K562 (cell line): ENCODE results near the gene ZNF652.

Experiments used
- GATA2 ChIP-seq: sonication (generic); formaldehyde crosslinking; IDR thresholded peaks from 2 replicates; pipeline ENCODE4 v1.4.0; 2020; ENCODE audit warnings: mild to moderate bottlenecking, missing genetic modification reagents
- NFYB ChIP-seq: IDR thresholded peaks from 2 replicates; pipeline ENCODE4 v1.6.1; 2011; ENCODE audit warnings: mild to moderate bottlenecking, moderate library complexity; ENCODE audit not compliant: insufficient read length; ENCODE audit errors: extremely low read depth
- NRF1 ChIP-seq, 2 experiments: fragments of 450-650 bp; IDR thresholded peaks in 1 of 2; conservative IDR thresholded peaks in 1 of 2; 2 replicates each; pipeline ENCODE4 v1.6.1; 2014; ENCODE audit warnings: mild to moderate bottlenecking in 2 of 2
- RCOR1 ChIP-seq, 2 experiments: IDR thresholded peaks; 2 replicates each; pipeline ENCODE4 v1.6.1; 2012; ENCODE audit warnings: low read depth in 2 of 2, low read length in 2 of 2, borderline replicate concordance in 1 of 2, improper control_type of control experiment in 1 of 2
- RFX5 ChIP-seq: IDR thresholded peaks from 2 replicates; pipeline ENCODE4 v1.6.1; 2011; ENCODE audit warnings: low read depth, mild to moderate bottlenecking, improper control_type of control experiment, low read length
- TF ChIP-seq, protein P1 (sequence below): fragments of 200-600 bp; sonication (generic); IDR thresholded peaks from one replicate; pipeline ENCODE4 v1.6.1; 2012; ENCODE audit warnings: mild to moderate bottlenecking, low read depth, low read length, inconsistent platforms
- TF ChIP-seq, protein P2 (sequence below): sonication (generic); formaldehyde crosslinking; IDR thresholded peaks from 2 replicates; pipeline ENCODE4 v1.8.1; 2022; ENCODE audit warnings: missing genetic modification reagents
- TF ChIP-seq, protein P3 (sequence below), 3 experiments: IDR thresholded peaks in 2 of 3; conservative IDR thresholded peaks in 1 of 3; 2 replicates each; pipeline ENCODE4 v1.5.1; 2011 to 2012; ENCODE audit warnings: low read length in 3 of 3, mild to moderate bottlenecking in 3 of 3, control low read depth in 2 of 3, improper control_type of control experiment in 1 of 3, inconsistent platforms in 1 of 3, low read depth in 1 of 3, mixed read lengths in 1 of 3, moderate library complexity in 1 of 3; ENCODE audit not compliant: insufficient read depth in 2 of 3

DNA sequence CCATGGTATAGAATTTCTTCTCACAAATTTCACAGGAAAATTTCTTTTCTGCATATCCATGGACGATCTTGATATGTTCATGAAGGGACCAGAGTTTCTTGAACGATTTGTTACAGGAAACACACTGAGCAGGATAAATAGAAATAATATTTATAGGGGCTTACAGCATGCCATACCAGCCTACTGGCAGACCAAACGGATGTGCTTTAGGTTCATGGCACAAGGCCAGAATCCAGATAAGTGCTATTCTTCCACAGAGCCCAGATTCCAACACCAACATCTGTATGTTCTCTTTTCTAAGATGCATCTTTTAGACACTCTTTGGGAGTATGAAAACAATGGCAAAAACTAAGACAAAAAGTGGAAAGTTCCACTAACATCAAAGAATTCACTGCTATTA is 49.3 kb downstream of the ZNF652 start:
- TF ChIP-seq, protein P1, sequence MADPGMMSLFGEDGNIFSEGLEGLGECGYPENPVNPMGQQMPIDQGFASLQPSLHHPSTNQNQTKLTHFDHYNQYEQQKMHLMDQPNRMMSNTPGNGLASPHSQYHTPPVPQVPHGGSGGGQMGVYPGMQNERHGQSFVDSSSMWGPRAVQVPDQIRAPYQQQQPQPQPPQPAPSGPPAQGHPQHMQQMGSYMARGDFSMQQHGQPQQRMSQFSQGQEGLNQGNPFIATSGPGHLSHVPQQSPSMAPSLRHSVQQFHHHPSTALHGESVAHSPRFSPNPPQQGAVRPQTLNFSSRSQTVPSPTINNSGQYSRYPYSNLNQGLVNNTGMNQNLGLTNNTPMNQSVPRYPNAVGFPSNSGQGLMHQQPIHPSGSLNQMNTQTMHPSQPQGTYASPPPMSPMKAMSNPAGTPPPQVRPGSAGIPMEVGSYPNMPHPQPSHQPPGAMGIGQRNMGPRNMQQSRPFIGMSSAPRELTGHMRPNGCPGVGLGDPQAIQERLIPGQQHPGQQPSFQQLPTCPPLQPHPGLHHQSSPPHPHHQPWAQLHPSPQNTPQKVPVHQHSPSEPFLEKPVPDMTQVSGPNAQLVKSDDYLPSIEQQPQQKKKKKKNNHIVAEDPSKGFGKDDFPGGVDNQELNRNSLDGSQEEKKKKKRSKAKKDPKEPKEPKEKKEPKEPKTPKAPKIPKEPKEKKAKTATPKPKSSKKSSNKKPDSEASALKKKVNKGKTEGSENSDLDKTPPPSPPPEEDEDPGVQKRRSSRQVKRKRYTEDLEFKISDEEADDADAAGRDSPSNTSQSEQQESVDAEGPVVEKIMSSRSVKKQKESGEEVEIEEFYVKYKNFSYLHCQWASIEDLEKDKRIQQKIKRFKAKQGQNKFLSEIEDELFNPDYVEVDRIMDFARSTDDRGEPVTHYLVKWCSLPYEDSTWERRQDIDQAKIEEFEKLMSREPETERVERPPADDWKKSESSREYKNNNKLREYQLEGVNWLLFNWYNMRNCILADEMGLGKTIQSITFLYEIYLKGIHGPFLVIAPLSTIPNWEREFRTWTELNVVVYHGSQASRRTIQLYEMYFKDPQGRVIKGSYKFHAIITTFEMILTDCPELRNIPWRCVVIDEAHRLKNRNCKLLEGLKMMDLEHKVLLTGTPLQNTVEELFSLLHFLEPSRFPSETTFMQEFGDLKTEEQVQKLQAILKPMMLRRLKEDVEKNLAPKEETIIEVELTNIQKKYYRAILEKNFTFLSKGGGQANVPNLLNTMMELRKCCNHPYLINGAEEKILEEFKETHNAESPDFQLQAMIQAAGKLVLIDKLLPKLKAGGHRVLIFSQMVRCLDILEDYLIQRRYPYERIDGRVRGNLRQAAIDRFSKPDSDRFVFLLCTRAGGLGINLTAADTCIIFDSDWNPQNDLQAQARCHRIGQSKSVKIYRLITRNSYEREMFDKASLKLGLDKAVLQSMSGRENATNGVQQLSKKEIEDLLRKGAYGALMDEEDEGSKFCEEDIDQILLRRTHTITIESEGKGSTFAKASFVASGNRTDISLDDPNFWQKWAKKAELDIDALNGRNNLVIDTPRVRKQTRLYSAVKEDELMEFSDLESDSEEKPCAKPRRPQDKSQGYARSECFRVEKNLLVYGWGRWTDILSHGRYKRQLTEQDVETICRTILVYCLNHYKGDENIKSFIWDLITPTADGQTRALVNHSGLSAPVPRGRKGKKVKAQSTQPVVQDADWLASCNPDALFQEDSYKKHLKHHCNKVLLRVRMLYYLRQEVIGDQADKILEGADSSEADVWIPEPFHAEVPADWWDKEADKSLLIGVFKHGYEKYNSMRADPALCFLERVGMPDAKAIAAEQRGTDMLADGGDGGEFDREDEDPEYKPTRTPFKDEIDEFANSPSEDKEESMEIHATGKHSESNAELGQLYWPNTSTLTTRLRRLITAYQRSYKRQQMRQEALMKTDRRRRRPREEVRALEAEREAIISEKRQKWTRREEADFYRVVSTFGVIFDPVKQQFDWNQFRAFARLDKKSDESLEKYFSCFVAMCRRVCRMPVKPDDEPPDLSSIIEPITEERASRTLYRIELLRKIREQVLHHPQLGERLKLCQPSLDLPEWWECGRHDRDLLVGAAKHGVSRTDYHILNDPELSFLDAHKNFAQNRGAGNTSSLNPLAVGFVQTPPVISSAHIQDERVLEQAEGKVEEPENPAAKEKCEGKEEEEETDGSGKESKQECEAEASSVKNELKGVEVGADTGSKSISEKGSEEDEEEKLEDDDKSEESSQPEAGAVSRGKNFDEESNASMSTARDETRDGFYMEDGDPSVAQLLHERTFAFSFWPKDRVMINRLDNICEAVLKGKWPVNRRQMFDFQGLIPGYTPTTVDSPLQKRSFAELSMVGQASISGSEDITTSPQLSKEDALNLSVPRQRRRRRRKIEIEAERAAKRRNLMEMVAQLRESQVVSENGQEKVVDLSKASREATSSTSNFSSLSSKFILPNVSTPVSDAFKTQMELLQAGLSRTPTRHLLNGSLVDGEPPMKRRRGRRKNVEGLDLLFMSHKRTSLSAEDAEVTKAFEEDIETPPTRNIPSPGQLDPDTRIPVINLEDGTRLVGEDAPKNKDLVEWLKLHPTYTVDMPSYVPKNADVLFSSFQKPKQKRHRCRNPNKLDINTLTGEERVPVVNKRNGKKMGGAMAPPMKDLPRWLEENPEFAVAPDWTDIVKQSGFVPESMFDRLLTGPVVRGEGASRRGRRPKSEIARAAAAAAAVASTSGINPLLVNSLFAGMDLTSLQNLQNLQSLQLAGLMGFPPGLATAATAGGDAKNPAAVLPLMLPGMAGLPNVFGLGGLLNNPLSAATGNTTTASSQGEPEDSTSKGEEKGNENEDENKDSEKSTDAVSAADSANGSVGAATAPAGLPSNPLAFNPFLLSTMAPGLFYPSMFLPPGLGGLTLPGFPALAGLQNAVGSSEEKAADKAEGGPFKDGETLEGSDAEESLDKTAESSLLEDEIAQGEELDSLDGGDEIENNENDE, result no peak
- TF ChIP-seq, protein P2, sequence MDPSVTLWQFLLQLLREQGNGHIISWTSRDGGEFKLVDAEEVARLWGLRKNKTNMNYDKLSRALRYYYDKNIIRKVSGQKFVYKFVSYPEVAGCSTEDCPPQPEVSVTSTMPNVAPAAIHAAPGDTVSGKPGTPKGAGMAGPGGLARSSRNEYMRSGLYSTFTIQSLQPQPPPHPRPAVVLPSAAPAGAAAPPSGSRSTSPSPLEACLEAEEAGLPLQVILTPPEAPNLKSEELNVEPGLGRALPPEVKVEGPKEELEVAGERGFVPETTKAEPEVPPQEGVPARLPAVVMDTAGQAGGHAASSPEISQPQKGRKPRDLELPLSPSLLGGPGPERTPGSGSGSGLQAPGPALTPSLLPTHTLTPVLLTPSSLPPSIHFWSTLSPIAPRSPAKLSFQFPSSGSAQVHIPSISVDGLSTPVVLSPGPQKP (CRISPR knock-in tag), result no peak
- TF ChIP-seq NFYB, result no peak
- TF ChIP-seq, protein P3, sequence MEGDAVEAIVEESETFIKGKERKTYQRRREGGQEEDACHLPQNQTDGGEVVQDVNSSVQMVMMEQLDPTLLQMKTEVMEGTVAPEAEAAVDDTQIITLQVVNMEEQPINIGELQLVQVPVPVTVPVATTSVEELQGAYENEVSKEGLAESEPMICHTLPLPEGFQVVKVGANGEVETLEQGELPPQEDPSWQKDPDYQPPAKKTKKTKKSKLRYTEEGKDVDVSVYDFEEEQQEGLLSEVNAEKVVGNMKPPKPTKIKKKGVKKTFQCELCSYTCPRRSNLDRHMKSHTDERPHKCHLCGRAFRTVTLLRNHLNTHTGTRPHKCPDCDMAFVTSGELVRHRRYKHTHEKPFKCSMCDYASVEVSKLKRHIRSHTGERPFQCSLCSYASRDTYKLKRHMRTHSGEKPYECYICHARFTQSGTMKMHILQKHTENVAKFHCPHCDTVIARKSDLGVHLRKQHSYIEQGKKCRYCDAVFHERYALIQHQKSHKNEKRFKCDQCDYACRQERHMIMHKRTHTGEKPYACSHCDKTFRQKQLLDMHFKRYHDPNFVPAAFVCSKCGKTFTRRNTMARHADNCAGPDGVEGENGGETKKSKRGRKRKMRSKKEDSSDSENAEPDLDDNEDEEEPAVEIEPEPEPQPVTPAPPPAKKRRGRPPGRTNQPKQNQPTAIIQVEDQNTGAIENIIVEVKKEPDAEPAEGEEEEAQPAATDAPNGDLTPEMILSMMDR (IDR thresholded peaks at IDR 0.05 in 2 of 3, conservative IDR thresholded peaks at IDR 0.05 in 1 of 3; ENCODE audit: insufficient read depth in 2 of 3, low read depth in 1 of 3, low read length in 3 of 3), result no peak
- no peak for TF ChIP-seq RFX5
- no peak for TF ChIP-seq NRF1 (conservative IDR thresholded peaks at IDR 0.05 in 1 of 2, IDR thresholded peaks at IDR 0.05 in 1 of 2)
- no peak for TF ChIP-seq GATA2
- TF ChIP-seq RCOR1 (IDR thresholded peaks at IDR 0.05; ENCODE audit: borderline replicate concordance in 1 of 2, low read depth in 2 of 2, low read length in 2 of 2), result no peak
